Activated CD8-positive, alpha-beta memory T cell treated with anti-CD3 and anti-CD28 coated beads, Interleukin-2, amount 10 ng/mL, durations not matched to agents 7 days and 5 days (primary cell): ENCODE results near the gene SMPD3. TPM values are rescaled to one million over a fixed set of nuclear protein-coding genes. Genes with fewer than 3 reads are reported as not detected.
A peak's percentile ranks its signal among the peaks of the same experiment; 100 is the strongest.

ENCODE experiments used
- ATAC-seq: fragments of 150-1000 bp; cut with Tn5 transposase; one replicate; pipeline ENCODE4 v1.10.0; 2021; ENCODE audit warnings: moderate library complexity
- CTCF ChIA-PET: fragments of 350-600 bp; sonication (Branson Sonifier 250); formaldehyde crosslinking; loops from one replicate; lab custom pipeline; 2021; ENCODE audit warnings: antibody characterized with exemption; lab: Charles Lee
- DNase-seq: peaks from one replicate; pipeline ENCODE4 v3.0.0-alpha.2; 2020
- H3K27ac Mint-ChIP-seq: one replicate; pipeline ENCODE4 v1.8.0; 2021; ENCODE audit warnings: mild to moderate bottlenecking, mixed read lengths
- H3K27me3 Mint-ChIP-seq: one replicate; pipeline ENCODE4 v1.8.0; 2021; ENCODE audit warnings: mixed read lengths
- H3K36me3 Mint-ChIP-seq: one replicate; pipeline ENCODE4 v1.8.0; 2021; ENCODE audit warnings: mild to moderate bottlenecking, mixed read lengths
- H3K4me1 Mint-ChIP-seq: one replicate; pipeline ENCODE4 v1.8.0; 2021; ENCODE audit warnings: mixed read lengths
- H3K4me3 Mint-ChIP-seq: one replicate; pipeline ENCODE4 v1.8.0; 2021; ENCODE audit warnings: mild to moderate bottlenecking, moderate library complexity, mixed read lengths
- H3K9me3 Mint-ChIP-seq: one replicate; pipeline ENCODE4 v1.8.0; 2022; ENCODE audit warnings: low read depth, mixed read lengths
- total RNA-seq, 2 experiments: library from RNA; stranded (reverse); gene quantifications; one replicate each; pipeline ENCODE4 v1.2.3, GENCODE V29; 2021

SMPD3 gene
- total RNA-seq, 2 experiments from 2014 or later = 7.7 to 7.9 TPM

- Mint-ChIP-seq H3K36me3 (peaks cover 57% of the 10 kb centered on the region), H3K4me3 (peak overlapping the region; percentile 45), H3K4me1 (peaks cover 33% of the 10 kb centered on the region), H3K27me3 (no peaks in the 10 kb centered on the region), H3K9me3 (no peaks in the 10 kb centered on the region), H3K27ac (peak overlapping the region; percentile 67)
- DNase-seq = no peak
- CTCF ChIA-PET = interaction anchor here (0.9 to 2.0 kb wide), 6 partner anchors 11 to 84 kb away, joined by 3 to 12 read pairs (median 4); partner anchors contain the start of genes PRMT7, SLC7A6 and SLC7A6OS
- ATAC-seq = no peak
Measured at GRCh38 chr16:68345958-68346635, 102.2 kb downstream of the SMPD3 start.

DNA sequence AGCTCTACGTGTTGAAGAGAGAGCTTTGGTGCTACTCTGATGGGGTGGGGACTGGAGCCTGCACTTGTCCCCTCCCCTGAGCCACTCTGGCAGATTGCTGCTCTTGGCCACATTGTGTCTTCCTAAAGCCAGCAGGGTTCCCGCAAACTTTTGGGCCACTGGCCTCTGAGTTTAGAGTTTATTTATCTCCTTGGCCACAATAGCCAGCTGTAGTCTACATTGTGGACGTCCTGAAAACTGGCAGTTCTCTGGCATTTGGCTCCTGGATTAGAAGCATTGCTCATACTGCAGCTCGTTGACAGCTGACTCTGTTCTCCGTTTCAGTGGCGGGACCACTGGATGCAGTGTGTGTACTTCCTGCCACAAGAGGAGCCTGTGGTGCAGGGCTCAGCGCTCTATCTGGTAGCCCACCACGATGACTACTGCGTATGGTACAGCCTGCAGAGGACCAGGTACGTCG, 102.9 kb downstream of the SMPD3 start:
- CTCF ChIA-PET = interaction anchor here (0.7 to 2.0 kb wide), 11 partner anchors 10 to 184 kb away, joined by 3 to 12 read pairs (median 4); partner anchors contain the start of genes PRMT7, SLC7A6 and SLC7A6OS
- H3K36me3 Mint-ChIP-seq = peaks cover 62% of the 10 kb centered on the region
- ATAC-seq (peak; percentile 96), DNase-seq (peak; percentile 87)
- H3K4me3 Mint-ChIP-seq = peak overlapping the region; percentile 17
- no peaks in the 10 kb centered on the region for H3K9me3 Mint-ChIP-seq
- peak overlapping the region; percentile 67 for H3K27ac Mint-ChIP-seq
- no peaks in the 10 kb centered on the region for H3K27me3 Mint-ChIP-seq
- peaks cover 31% of the 10 kb centered on the region for H3K4me1 Mint-ChIP-seq

- Mint-ChIP-seq H3K27me3 (no peaks in the 10 kb centered on the region), H3K4me1 (peaks cover 31% of the 10 kb centered on the region)
- CTCF ChIA-PET = interaction anchor here (0.5 to 2.0 kb wide), 8 partner anchors 12 to 569 kb away, joined by 3 to 12 read pairs (median 3); partner anchors contain the start of gene SLC7A6
Measured at GRCh38 chr16:68344252-68344651, 104.1 kb downstream of the SMPD3 start.

DNA sequence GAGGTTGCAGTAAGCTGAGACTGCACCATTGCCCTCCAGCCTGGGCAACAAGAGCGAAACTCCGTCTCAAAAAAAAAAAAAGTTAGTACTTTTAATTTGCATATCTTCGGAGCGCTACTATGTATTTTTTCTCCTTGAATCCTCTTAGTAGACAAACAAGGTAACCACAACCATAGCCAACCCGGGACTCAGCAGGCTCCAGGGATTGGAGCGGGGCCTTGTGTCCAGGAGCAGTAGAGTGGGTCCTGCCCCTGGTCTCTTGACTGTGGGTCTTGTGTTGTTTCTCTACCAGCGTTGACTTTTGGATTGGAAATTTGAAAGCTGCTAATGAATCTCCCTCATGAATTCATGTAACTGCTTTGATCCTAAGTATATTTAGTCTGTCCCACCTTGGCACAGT, 105.2 kb downstream of the SMPD3 start:
- Mint-ChIP-seq H3K27me3 (no peaks in the 10 kb centered on the region), H3K27ac (no peak overlapping the region), H3K36me3 (peaks cover 64% of the 10 kb centered on the region), H3K4me1 (peaks cover 31% of the 10 kb centered on the region), H3K9me3 (no peaks in the 10 kb centered on the region), H3K4me3 (no peak overlapping the region)
- ATAC-seq (no peak), DNase-seq (no peak)
- CTCF ChIA-PET = interaction anchor here (0.8 to 2.2 kb wide), 3 partner anchors 13 to 81 kb away, joined by 3 to 7 read pairs (median 4); no protein-coding TSS in a partner anchor

More at GRCh38 chr16:68344252-68344651, 104.1 kb downstream of the SMPD3 start:
- DNase-seq = no peak
- no peaks in the 10 kb centered on the region for H3K9me3 Mint-ChIP-seq
- H3K27ac Mint-ChIP-seq = no peak overlapping the region
- peaks cover 68% of the 10 kb centered on the region for H3K36me3 Mint-ChIP-seq
- H3K4me3 Mint-ChIP-seq = no peak overlapping the region
- ATAC-seq = no peak

DNA sequence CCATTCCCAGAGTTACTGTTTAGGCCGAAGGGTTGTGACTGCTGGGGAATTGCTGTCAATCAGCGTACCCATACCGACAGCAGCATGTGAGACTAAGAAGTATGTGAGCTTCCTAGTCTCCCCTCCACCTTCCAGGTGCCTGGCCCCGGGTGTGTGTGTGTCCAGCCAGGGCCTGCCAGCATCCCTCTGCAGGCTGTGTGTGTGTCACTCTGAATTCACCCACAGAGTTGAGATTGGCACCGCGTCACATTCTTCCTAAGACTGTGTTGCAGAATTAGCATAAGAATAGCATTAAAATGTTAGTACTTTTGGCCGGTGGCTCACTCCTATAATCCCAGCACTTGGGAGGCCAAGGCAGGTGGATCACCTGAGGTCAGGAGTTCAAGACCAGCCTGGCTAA, 105.7 kb downstream of the SMPD3 start:
- CTCF ChIA-PET = interaction anchor here (0.8 to 2.2 kb wide), 2 partner anchors 13 to 80 kb away, joined by 4 to 7 read pairs; no protein-coding TSS in a partner anchor
- H3K27ac Mint-ChIP-seq = no peak overlapping the region

GRCh38 chr16:68339214-68339613, 109.1 kb downstream of the SMPD3 start:
- no peaks in the 10 kb centered on the region for H3K9me3 Mint-ChIP-seq
- no peak for DNase-seq
- CTCF ChIA-PET = interaction anchor here (0.9 to 3.8 kb wide), 4 partner anchors 11 to 78 kb away, joined by 4 to 27 read pairs (median 7); partner anchors contain the start of gene SLC7A6
- no peak overlapping the region for H3K4me3 Mint-ChIP-seq
- peaks cover 50% of the 10 kb centered on the region for H3K36me3 Mint-ChIP-seq
- peaks cover 2% of the 10 kb centered on the region for H3K4me1 Mint-ChIP-seq
- ATAC-seq = no peak
- no peak overlapping the region for H3K27ac Mint-ChIP-seq
- no peaks in the 10 kb centered on the region for H3K27me3 Mint-ChIP-seq

More for the DNA sequence above, 105.7 kb downstream of the SMPD3 start:
- Mint-ChIP-seq H3K4me3 (no peak overlapping the region), H3K4me1 (peaks cover 28% of the 10 kb centered on the region), H3K36me3 (peaks cover 64% of the 10 kb centered on the region), H3K9me3 (no peaks in the 10 kb centered on the region), H3K27me3 (no peaks in the 10 kb centered on the region)
- DNase-seq (no peak), ATAC-seq (no peak)

DNA sequence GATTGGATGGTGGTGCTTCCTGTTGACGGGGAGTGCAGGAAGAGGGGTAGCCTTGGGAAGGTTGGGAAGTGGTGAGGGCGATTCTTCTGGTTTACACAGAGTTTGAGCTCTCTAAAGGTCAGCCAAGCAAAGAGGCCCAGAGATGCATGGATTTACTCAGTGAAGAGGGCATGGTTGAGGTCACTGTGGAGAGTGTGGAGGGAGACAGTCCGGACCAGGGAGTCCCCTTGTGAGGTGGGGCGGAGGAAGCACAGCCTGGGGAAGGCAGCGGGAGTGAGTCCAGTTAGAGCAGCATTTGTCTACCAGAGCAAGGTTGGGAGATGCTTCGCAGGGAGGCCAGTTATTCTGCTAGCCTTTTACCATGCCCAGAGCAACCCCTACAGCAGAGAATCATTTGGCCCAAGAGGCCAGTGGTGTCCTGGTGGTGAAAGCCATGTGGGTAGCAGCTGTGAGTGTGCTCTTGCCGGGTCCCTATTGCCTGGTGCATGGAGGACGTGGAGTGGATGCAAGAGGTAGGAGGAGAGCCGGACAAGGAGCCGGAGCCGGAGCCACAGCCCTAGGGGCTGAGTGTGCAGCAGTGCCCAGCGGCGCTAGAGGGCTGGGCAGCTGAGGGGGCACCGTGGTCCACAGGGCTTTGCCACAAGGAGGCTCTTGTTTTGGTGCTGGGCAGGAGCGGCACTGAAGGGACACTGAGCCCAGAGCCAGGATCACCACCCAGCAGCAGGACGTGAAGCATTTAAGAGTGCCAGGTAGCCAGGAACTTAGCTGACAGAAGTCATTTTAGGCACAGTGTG, 109.8 kb downstream of the SMPD3 start:
- no peaks in the 10 kb centered on the region for H3K9me3 Mint-ChIP-seq
- peaks cover 2% of the 10 kb centered on the region for H3K4me1 Mint-ChIP-seq
- DNase-seq = no peak
- H3K27me3 Mint-ChIP-seq = no peaks in the 10 kb centered on the region
- no peak for ATAC-seq
- H3K36me3 Mint-ChIP-seq = peaks cover 49% of the 10 kb centered on the region
- H3K4me3 Mint-ChIP-seq = no peak overlapping the region
- no peak overlapping the region for H3K27ac Mint-ChIP-seq
- CTCF ChIA-PET = interaction anchor here (0.9 to 21.5 kb wide), 6 partner anchors 10 to 77 kb away, joined by 3 to 451 read pairs (median 7); partner anchors contain the start of gene SLC7A6

DNA sequence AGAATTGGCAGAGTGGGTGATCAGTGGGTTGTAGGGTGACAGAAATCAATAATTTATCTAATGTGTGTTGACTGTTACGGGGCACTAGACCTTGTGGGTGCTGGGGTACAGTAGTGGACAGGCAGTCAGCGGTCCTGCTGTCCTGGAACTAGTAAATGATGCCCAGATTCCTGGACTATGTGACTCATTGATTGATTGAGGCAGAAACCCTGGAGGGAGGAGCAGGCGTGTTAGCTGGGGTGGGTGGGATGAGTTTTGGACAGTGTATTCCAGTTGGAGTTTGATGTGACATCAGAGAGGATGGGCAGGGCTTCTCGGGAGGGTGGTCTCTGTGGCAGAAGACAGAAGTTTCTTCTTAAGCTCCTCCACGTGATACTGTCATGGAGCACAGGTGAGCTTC, 113.1 kb downstream of the SMPD3 start:
- CTCF ChIA-PET = interaction anchor here (1.0 to 21.5 kb wide), 3 partner anchors 47 to 175 kb away, joined by 3 to 451 read pairs (median 5); partner anchors contain the start of gene SLC7A6
- Mint-ChIP-seq H3K36me3 (peaks cover 42% of the 10 kb centered on the region), H3K4me1 (peaks cover 12% of the 10 kb centered on the region), H3K27me3 (no peaks in the 10 kb centered on the region), H3K9me3 (no peaks in the 10 kb centered on the region), H3K4me3 (no peak overlapping the region), H3K27ac (no peak overlapping the region)
- DNase-seq (no peak), ATAC-seq (no peak)

DNA sequence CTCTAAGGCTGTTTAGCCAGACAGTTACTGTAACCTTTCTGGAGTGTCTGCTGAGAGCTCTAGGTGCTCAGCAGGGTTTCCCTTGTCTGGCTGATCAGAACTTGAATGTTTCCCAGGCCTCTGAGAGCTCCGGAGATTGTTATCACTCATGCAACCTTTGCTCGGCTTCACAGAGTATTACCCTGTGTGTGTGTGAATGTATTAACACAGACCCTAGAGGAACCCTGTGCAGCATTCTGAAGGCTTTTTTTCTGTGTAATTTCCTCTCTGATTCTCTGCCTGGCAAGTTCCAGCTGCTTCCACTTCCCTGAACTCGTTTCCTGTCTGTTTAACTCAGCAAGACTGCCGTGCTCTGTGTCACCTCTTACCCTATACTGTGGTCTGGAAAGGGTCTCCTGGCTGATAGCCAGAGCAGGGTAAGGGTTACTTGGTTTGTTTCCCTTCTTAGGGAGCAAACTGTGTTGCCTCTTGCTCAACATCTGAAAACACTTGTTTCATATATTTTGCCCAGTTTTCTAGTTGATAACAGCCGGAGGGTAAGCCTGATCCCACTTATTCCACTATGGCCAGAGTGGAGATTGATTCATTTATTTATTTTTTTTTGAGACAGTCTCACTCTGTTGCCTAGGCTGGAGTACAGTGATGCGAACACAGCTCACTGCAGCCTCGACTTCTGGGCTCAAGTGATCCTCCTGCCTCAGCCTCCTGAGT, 115.7 kb downstream of the SMPD3 start:
- DNase-seq (no peak), ATAC-seq (no peak)

DNA sequence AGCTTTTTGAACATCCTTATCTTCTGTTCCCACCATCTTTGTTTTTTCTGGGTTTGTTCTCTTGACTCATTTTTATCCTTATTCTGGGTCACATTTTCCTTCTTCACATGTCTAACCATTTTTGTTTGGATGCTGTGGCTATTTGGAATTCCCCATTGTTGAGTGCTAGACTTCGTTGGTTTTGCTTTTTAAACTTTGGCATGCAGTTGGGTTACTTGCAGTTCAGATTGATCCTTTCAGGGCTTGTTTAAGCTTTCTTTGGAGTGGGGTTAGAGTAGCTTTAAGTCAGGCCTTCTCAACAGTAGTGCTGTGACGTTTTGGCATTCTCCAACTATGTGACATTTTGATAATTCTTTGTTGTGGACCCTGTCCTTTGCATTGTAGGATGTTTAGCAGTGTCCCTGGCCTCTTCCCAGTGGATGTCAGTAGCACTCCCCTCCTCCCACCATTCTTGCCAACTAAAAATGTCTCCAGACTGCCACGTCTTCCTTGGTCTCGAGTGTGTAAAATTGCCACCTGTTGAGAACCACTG, 116.4 kb downstream of the SMPD3 start:
- peaks cover 23% of the 10 kb centered on the region for H3K4me1 Mint-ChIP-seq
- CTCF ChIA-PET = interaction anchor here (1.1 to 21.5 kb wide), 4 partner anchors 21 to 80 kb away, joined by 3 to 451 read pairs (median 5); partner anchors contain the start of genes PRMT7, SLC7A6 and SLC7A6OS
- H3K27ac Mint-ChIP-seq = peak overlapping the region; percentile 73
- H3K9me3 Mint-ChIP-seq = no peaks in the 10 kb centered on the region
- peaks cover 27% of the 10 kb centered on the region for H3K36me3 Mint-ChIP-seq
- H3K4me3 Mint-ChIP-seq = no peak overlapping the region
- H3K27me3 Mint-ChIP-seq = no peaks in the 10 kb centered on the region
- DNase-seq (no peak), ATAC-seq (no peak)

More for the DNA sequence above, 115.7 kb downstream of the SMPD3 start:
- Mint-ChIP-seq H3K36me3 (peaks cover 31% of the 10 kb centered on the region), H3K4me3 (no peak overlapping the region), H3K27me3 (no peaks in the 10 kb centered on the region), H3K27ac (peak overlapping the region; percentile 73), H3K9me3 (no peaks in the 10 kb centered on the region), H3K4me1 (peaks cover 20% of the 10 kb centered on the region)
- CTCF ChIA-PET = interaction anchor here (0.7 to 21.5 kb wide), 5 partner anchors 22 to 81 kb away, joined by 3 to 451 read pairs (median 4); partner anchors contain the start of genes PRMT7, SLC7A6 and SLC7A6OS

DNA sequence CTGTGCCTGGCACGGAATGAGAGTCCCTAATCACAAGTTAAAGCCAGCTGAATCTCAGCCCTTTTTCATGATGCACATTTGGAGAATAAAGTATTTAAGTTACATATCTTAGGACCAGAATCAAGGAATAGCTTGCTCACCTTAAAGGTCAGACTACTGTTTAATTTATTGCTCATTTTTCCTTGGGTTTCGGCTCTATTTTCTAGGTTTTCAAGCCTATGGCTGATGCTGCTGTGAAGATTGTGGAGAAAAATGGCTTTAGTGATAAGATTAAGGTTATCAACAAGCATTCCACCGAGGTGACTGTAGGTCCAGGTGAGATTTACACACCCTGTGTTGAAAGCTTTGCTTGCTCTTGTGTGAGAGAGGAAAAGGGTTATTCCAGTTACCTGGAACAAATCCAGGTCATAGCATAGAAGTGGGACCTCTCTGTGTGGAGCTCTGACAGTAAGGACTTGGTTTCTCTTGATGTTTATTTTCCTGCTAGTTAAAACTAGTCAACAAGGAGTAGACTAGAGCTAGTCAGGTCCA, 119.4 kb downstream of the SMPD3 start:
- Mint-ChIP-seq H3K36me3 (peaks cover 25% of the 10 kb centered on the region), H3K27me3 (no peaks in the 10 kb centered on the region)

More for the DNA sequence above, 119.4 kb downstream of the SMPD3 start:
- H3K4me3 Mint-ChIP-seq = no peak overlapping the region
- CTCF ChIA-PET = interaction anchor here (0.6 to 21.5 kb wide), 30 partner anchors 9 to 341 kb away, joined by 3 to 451 read pairs (median 4); partner anchors contain the start of genes PLA2G15, PRMT7, SLC7A6 and SLC7A6OS
- no peaks in the 10 kb centered on the region for H3K9me3 Mint-ChIP-seq
- ATAC-seq (no peak), DNase-seq (no peak)
- no peak overlapping the region for H3K27ac Mint-ChIP-seq
- peaks cover 26% of the 10 kb centered on the region for H3K4me1 Mint-ChIP-seq
